ENCODE data around the gene NUAK1.

NUAK1 gene

DNA sequence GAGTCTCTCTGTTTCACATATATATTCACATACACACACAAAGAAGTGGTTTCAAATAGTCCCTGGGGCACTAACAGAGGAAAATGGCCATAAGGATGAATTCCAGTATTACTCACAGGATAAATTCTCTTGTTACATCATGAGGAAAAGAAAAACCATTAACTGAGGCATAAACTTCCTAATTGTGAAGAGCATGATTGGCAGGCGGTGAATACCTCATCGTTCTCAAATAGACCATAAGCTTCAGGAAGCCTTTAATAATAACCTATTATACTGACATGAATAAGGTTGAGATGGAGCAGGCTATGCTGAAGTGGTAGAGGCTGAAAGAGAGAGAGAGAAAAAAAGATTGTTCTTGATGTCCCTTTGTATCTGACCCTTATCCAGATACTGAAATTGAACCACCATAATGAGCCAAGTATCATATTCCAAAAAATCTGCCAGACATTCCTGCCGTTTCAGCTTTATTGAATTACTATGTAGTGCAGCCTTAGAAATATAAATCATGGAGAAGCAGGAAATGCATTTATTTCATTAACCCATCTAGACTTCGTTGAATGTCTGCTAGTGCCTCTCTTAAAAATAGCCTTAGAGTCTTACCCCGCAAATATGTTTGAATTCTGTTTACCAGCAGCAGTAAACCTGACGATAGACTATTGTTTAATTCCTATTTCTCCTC, 86.8 kb downstream of the NUAK1 start:
- DNase-seq: no peak

DNA sequence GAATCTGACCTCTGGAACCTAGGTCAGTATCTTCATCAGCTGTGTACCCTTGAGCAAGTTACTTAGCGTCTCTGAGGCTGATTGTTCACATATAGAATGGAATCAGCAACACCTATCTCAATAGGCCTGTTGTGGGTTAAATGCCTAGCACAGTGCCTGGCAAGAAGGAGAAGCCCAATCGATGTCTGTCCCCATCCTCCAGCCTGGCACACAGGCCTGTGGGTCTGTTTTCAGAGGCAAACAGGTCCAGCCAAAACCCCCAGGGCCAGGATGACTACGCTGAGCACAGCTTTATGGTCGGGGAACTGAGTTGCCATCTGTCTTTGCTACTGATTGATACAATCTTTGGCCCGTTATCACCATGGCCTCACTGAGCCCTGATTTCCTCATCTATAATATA, 89.2 kb downstream of the NUAK1 start:
- no peak for DNase-seq

DNA sequence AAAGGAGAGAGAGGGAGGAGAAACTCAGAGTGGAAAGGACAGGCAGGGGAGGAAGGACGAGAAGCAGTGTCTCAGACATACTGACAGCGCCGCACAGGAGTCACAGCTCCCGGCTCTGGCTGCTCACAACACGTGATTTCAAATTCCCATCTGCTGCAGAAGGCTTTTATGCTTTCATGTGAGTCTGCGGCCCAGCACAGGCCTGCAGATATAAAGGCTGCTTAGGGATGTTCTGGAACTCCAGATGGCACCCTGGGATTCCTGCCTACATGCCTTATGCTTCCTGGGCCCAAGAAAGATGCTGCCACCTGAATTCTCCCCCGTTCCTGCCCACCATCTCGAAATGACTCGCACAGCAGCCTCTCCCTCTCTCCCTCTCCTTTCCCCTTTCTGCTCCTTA, 89.6 kb downstream of the NUAK1 start:
- no peak for DNase-seq

- no peak for DNase-seq
These were observed 90.1 kb downstream of the NUAK1 start for GRCh38 chr12:106048676-106049075.

DNA sequence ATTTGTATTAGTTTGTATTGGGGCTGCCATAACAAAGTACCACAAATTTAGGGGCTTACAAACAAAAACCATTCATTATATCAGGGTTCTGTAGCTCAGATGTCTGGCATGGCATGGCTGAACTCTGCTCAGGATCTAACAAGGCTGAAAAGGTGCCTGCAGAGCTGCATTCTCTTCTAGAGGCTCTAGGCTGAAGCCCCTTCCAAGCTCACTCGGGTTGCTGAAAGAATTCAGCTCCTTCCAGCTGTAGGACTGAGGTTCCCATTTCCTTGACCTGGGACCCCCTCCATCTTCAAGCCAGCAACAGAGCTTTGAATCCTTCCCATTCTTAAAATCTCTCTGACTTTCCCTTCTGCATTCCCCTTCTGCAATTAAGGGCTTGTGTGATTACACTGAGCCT, 90.7 kb downstream of the NUAK1 start:
- DNase-seq: no peak

GRCh38 chr12:106046947-106047346, 91.8 kb downstream of the NUAK1 start:
- DNase-seq: no peak

GRCh38 chr12:106046301-106046846, 92.4 kb downstream of the NUAK1 start:
- DNase-seq: no peak

DNA sequence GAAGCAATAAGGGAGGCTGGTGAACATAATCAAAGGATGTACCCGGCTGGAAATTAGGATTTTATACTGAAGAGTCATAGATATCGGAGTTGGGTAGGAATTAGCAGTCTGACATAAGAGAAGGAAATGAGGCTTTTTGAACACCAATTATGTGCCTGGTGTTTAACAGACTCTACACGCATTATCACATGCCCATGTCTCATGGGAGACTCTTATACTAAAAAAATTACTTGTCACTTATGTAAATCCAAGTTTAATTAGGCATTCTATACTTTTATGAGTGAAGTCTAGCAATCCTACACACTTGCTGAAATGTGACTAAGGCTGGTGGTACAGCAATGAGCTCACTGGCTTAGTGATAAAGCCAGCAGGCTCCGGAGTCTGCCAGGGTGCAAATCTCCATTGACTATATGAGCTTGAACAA, 93.5 kb downstream of the NUAK1 start:
- DNase-seq: no peak

DNA sequence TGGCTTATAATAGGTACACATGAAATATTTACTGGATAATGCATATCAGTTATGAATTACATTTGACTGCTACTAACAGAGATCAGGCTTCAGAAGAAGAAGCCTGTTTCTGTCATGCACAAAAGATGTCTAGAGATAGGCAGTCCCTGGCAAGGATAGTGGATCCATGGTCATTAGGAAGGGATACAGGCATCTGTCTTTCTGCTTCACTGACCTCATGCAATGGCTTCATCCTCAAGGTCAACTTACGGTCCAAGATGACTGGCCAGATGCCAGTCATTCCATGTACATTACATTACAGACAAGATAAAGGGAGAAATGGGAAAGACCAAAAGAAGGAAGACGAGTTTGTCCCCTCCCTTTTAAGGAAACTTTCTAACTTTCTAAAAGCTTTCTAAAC, 94.0 kb downstream of the NUAK1 start:
- no peak for DNase-seq

DNA sequence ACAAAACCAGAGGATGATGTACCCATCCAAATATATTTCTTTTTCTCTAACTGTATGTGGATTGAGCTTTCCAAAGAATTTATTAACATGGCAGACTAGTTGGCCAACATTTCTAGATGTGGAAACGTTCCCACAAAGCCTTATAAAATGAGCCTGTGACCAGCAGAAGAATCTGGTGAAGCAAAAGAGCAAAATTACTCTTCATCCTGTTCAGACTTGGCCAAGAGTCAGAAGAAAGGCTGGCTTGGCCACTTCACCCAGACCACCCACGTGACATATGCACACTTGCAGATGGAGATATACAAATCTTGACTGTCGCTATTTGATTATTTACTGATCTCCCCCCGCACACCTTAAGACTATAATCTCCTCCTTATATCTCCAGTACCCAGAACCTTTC, 96.7 kb downstream of the NUAK1 start:
- DNase-seq: no peak

DNA sequence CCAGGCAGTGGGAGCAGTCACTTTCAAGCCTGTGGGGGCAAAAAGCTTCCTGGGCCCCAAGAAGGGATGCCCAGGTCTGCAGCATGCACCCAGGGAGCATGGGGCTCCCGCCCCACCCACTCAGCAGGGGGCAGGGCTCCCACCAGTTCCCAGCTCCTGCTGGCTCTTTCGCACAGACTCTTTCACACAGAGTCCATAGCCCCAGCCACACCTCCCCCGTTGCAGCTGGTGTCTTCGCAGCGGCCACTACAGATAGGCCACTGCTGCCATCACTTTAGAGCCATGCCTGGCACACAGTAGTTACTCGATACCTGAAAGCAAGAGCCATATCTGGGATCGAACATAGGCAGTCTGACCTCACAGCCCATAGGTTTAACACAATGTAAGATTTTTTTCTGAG, 98.2 kb downstream of the NUAK1 start:
- DNase-seq: no peak

DNA sequence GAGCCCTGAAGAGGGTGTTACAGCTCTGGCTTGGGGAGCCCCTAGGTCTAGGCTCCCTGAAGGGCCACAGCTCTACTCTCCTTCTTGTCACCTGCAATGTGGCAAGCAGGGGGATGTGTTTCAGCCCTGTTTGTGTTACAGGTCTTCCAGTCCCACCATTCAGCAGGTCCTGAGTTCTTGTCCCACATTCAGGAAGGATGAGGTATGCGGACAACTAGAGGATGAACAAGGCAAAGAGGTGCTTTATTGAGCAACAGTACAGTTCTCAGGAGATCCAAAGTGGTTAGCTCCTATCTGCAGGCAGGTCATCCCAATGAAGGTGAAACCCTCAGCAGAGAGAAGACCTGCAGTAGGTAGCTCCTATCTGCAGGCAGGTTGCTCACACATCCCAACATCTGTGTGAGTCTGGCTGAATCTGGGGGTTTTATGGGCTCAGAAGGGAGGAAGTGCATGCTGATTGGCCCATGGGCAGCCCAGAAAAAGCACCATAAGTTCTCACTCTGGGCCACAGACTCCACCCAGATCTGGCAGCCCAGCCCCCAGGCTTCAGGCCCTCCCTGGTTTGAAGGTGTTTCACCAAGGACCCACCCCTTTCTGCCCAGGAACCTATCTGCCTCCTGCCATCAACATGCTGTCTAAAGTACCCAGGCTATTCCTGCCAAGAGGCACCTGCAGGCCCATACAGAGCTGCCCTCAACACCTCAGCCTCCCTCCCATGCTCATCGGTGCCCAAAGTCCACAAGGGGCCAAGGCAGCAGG, 98.9 kb downstream of the NUAK1 start:
- DNase-seq: no peak

DNA sequence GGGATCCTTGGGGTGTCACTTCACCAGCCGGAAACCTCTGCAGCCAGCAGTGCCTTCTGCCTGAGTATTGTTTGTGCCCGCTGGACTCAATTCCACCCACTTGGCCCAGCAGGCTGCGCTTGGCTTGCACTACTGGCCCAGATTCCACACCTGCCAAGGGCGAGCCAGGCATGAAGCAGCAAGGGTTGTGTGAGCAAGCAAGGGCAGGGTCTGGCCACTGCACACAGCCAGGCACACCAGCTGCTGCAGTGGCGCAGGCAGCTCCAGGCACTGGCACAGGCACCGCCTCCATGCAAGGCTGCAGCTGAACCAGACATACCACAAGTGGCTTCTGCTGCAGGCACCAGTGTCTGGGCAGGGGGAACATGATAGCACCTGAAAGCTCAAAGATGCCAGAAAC, 99.5 kb downstream of the NUAK1 start:
- DNase-seq: no peak

- no peak for DNase-seq
These were observed 101.0 kb downstream of the NUAK1 start for GRCh38 chr12:106037524-106038298.

GRCh38 chr12:106035421-106035820, 103.3 kb downstream of the NUAK1 start:
- no peak for DNase-seq

DNA sequence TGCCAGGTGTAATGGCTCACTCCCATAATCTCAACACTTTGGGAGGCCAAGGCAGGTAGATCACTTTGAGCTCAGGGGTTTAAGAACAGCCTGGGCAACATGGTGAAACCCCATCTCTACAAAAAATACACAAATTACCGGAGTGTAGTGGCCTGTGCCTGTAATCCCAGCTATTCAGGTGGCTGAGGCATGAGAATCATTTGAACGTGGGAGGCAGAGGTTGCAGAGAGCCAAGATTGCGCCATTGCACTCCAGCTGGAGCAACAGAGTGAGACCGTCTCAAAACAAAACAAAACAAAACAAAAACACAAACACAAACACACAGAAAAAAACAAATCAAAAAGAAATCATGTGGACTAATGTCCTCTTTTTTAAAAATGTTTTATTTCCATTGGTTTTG, 104.4 kb downstream of the NUAK1 start:
- no peak for DNase-seq

DNA sequence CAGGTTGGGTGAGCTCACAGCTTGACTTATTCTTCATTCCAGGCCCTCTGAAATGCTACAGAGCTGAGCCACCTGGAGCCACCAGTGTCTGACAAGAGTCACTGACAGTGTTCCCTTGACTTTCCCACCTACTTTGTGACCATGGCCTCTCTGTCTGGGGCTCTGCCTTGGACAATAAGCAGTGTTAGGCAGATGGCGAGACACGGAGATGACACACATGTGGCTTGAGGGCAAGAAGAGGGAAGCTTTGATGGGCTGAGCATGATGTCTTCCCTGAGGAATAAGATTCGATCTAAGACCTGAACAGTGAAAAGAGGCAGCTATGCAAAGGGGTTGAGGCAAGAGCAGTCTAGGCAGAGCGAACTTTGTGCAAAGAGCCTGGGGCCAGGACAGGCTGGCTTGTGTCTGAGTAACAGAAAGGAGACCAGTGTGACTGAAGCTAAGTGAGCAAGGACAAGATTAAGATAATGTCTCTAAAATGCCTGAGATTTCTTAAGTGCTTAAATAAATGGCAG, 105.5 kb downstream of the NUAK1 start:
- no peak for DNase-seq

- no peak for DNase-seq
These were observed 106.2 kb downstream of the NUAK1 start for GRCh38 chr12:106032623-106032925.

GRCh38 chr12:106031761-106032622, 106.8 kb downstream of the NUAK1 start:
- DNase-seq: no peak

DNA sequence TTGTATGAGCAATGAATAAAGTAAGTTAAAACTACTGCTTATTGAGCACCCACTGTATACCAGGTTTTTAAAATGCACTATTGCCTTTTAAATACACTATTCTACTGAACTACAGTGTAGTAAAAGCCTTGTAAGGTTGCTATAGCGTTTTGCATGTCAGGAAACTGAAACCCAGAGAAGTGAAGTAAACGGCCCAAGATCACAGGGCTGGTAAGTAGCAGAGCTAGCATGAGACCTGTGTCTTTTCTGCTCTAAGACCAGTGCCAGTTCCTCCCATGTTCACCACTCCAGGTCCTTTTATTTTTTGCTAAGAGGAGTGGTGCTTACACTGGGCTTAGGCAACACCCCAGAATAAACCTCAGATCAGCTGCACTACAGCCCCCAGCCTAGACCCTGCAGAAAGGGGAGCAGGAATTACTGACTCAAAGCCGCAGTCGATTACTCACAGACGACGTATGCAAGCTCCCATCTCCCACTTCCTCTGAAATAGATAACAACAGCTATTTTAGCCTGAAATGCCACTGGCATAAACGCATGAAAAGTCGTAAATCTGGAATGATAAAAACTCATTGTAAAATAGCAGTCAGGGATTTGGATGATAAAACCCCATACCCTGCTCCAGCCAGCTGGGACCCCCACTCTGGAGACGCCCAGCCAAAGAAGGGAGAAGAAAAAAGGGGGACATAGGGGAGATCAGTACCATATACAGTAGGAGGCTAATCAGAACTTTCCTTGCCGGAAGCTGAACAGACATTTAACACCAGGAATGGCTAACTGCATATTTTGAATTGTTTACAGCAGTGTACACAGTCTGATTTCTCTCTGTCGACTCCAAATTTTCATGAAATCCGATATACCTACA, 108.3 kb downstream of the NUAK1 start:
- DNase-seq: no peak

- no peak for DNase-seq
These were observed 109.2 kb downstream of the NUAK1 start for GRCh38 chr12:106029532-106029931.

- no peak for DNase-seq
These were observed 110.8 kb downstream of the NUAK1 start for GRCh38 chr12:106027911-106028310.

All from NCI-H1048 (cell line).